CD14-positive monocyte (primary cell): ENCODE results near the gene CACNA1G. TPM values are rescaled to one million over a fixed set of nuclear protein-coding genes. Genes with fewer than 3 reads are reported as not detected.

Source experiments
- DNase-seq, 3 donors: peaks; one replicate each; pipeline ENCODE4 v3.0.0-alpha.2; 2011 to 2022
- H2AFZ ChIP-seq: 2 replicates; pipeline ENCODE4 v1.6.0; 2012; ENCODE audit warnings: mild to moderate bottlenecking, low read depth, low read length, inconsistent platforms; ENCODE audit not compliant: insufficient read depth, poor library complexity, severe bottlenecking
- H3K27ac ChIP-seq, 2 donors: 1 replicate in 1 of 2; 2 replicates in 1 of 2; pipeline ENCODE4 v1.5.1; 2012 to 2013; ENCODE audit warnings: low read length in 2 of 2, control low read depth in 1 of 2, inconsistent platforms in 1 of 2, low read depth in 1 of 2, mild to moderate bottlenecking in 1 of 2
- H3K27me3 ChIP-seq, 2 donors: one replicate each; pipeline versions ENCODE4 v1.6.0 to v1.6.1; 2011 to 2013; ENCODE audit warnings: low read length in 2 of 2; ENCODE audit not compliant: control insufficient read depth in 2 of 2, insufficient read depth in 2 of 2
- H3K36me3 ChIP-seq, 2 donors: replicated peaks in 1 of 2; 1 replicate in 1 of 2; 2 replicates in 1 of 2; pipeline versions ENCODE4 v1.5.1 to v1.6.1; 2012 to 2013; ENCODE audit warnings: low read length in 2 of 2, control low read depth in 1 of 2, inconsistent platforms in 1 of 2, mild to moderate bottlenecking in 1 of 2; ENCODE audit not compliant: insufficient read depth in 2 of 2, control insufficient read depth in 1 of 2
- H3K4me1 ChIP-seq, 2 donors: 1 replicate in 1 of 2; 2 replicates in 1 of 2; pipeline versions ENCODE4 v1.5.1 to v1.6.1; 2012 to 2013; ENCODE audit warnings: low read length in 2 of 2, control low read depth in 1 of 2, inconsistent platforms in 1 of 2, mild to moderate bottlenecking in 1 of 2, moderate library complexity in 1 of 2; ENCODE audit not compliant: insufficient read depth in 2 of 2, control insufficient read depth in 1 of 2
- H3K4me2 ChIP-seq: replicated peaks from 2 replicates; pipeline ENCODE3; 2012; ENCODE audit warnings: low read length, moderate library complexity, mild to moderate bottlenecking; ENCODE audit not compliant: poor library complexity, severe bottlenecking; ENCODE audit errors: extremely low read depth
- H3K4me3 ChIP-seq, 3 experiments: fragments of 200-600 bp in 1 of 3; sonication (generic) in 1 of 3; replicated peaks in 1 of 3; 1 replicate in 2 of 3; 2 replicates in 1 of 3; pipeline ENCODE4 v1.5.1; 2011 to 2013; ENCODE audit warnings: low read length in 3 of 3, mild to moderate bottlenecking in 3 of 3, control low read depth in 2 of 3, low read depth in 2 of 3, inconsistent platforms in 1 of 3, moderate library complexity in 1 of 3
- H3K79me2 ChIP-seq: 2 replicates; pipeline ENCODE4 v1.6.0; 2012; ENCODE audit warnings: mild to moderate bottlenecking, control low read depth, inconsistent platforms, low read length, moderate library complexity; ENCODE audit not compliant: insufficient read depth
- H3K9ac ChIP-seq: 2 replicates; pipeline ENCODE4 v1.6.0; 2017; ENCODE audit warnings: low read length, mild to moderate bottlenecking; ENCODE audit not compliant: insufficient read depth, poor library complexity, severe bottlenecking
- H3K9me3 ChIP-seq, 2 donors: replicated peaks in 1 of 2; 1 replicate in 1 of 2; 2 replicates in 1 of 2; pipeline versions ENCODE4 v1.5.1 to v1.6.1; 2012 to 2013; ENCODE audit warnings: low read length in 2 of 2, control low read depth in 1 of 2; ENCODE audit not compliant: control insufficient read depth in 1 of 2, insufficient read depth in 1 of 2
- H4K20me1 ChIP-seq: 2 replicates; pipeline ENCODE4 v1.6.0; 2012; ENCODE audit warnings: mild to moderate bottlenecking, low read length, control low read depth, moderate library complexity; ENCODE audit not compliant: insufficient read depth
- H3K27ac Mint-ChIP-seq, 7 donors: one replicate each; pipeline ENCODE4 v1.8.0; 2020; ENCODE audit warnings: mild to moderate bottlenecking in 7 of 7, mixed read lengths in 7 of 7, moderate library complexity in 6 of 7, inconsistent platforms in 2 of 7
- H3K27me3 Mint-ChIP-seq, 3 donors: one replicate each; pipeline ENCODE4 v1.8.0; 2021 to 2022; ENCODE audit warnings: low read depth in 3 of 3, mild to moderate bottlenecking in 3 of 3, mixed read lengths in 3 of 3, moderate library complexity in 3 of 3, inconsistent platforms in 1 of 3
- H3K36me3 Mint-ChIP-seq, 2 donors: one replicate each; pipeline ENCODE4 v1.8.0; 2020; ENCODE audit warnings: mixed read lengths in 2 of 2, inconsistent platforms in 1 of 2, mild to moderate bottlenecking in 1 of 2
- H3K4me1 Mint-ChIP-seq: one replicate; pipeline ENCODE4 v1.8.0; 2020; ENCODE audit warnings: mild to moderate bottlenecking, mixed read lengths
- H3K4me3 Mint-ChIP-seq, 2 donors: one replicate each; pipeline ENCODE4 v1.8.0; 2020; ENCODE audit warnings: mild to moderate bottlenecking in 2 of 2, mixed read lengths in 2 of 2, moderate library complexity in 1 of 2
- H3K9me3 Mint-ChIP-seq, 7 donors: one replicate each; pipeline ENCODE4 v1.8.0; 2020 to 2022; ENCODE audit warnings: mixed read lengths in 7 of 7, mild to moderate bottlenecking in 6 of 7, moderate library complexity in 6 of 7, inconsistent platforms in 2 of 7
- WGBS: methylation state at CpG from one replicate; pipeline ENCODE4 v1.1.5; 2013; ENCODE audit warnings: missing lambda C conversion rate; ENCODE audit not compliant: insufficient coverage; 5-methylcytosine and 5-hydroxymethylcytosine counted together
- intact Hi-C, 2 donors: fragments of 100-400 bp; cut with micrococcal nuclease; formaldehyde crosslinking; loops; one replicate each; pipeline versions ENCODE4 v1.15.0 to v1.15.1; 2023
- polyA plus RNA-seq, 3 donors: library from polyadenylated mRNA; depleted of rRNA in 1 of 3; unstranded in 2 of 3; stranded (reverse) in 1 of 3; fragments of 300-500 nt in 2 of 3; fragments of >200 nt in 1 of 3; fragmentation: Illumina TruSeq in 2 of 3; gene quantifications; 1 replicate in 2 of 3; 2 replicates in 1 of 3; pipeline ENCODE4 v1.2.3, GENCODE V29; 2012 to 2021
- TF ChIP-seq, protein P1 (sequence below): fragments of 200-600 bp; IDR thresholded peaks from one replicate; pipeline ENCODE4 v1.8.0; 2022; ENCODE audit warnings: antibody characterized with exemption, mild to moderate bottlenecking

Gene CACNA1G
- polyA plus RNA-seq, 3 donors: 0.03 TPM; not detected in 2

DNA sequence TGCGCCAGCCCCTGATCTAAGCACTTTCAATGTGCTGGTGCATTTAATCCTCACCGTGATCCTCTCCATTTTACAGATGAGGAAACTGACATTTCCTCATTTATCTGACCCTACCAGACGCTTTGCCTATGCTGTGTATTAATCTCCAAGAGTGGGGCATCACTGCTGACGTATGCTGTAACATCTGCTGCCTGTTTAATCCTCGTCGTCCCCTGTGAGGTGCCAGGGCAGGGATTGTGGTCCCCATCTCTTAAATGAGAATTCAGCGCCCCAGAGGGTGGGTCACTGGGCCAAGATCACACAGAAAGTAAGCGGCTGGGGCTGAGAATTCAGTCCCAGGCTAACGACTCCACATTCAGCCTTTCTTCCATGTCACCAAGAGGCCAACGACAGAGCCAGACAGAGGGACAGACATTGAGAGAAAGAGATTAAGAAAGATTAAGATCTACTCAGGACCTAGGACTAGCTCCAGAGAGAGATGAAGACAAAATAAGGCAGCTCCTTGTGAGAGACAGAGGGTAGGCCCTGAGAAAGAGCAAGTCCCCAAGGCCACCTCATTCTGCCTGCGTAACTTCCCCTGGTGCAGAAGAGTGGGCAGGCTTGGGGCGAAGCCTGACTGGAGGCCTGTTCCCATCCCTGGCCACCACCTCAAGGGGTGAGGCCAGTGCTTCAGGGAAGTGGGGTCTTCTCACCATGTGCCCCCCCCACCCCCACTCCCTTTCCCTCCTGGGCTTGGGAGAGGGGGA, 13.5 kb downstream of the CACNA1G start:
- intact Hi-C loops: no loop called here
- no peak for DNase-seq
- 86% methylated on average over 6 of the region's 12 CpGs for WGBS
- Mint-ChIP-seq H3K27me3 (peaks cover 6 to 18% (median 15%) of the 10 kb centered on the region in 3 donors), H3K9me3 (no peaks in the 10 kb centered on the region), H3K4me3 (no peak overlapping the region), H3K4me1 (peaks cover 2% of the 10 kb centered on the region), H3K36me3 (no peaks in the 10 kb centered on the region), H3K27ac (no peak overlapping the region)
- Histone ChIP-seq H3K27ac (no peak overlapping the region), H3K4me1 (no peaks in the 10 kb centered on the region), H3K36me3 (no peaks in the 10 kb centered on the region), H2AFZ (no peak overlapping the region), H3K9ac (no peak overlapping the region), H3K4me3 (no peak overlapping the region), H3K9me3 (no peaks in the 10 kb centered on the region), H3K4me2 (no peak overlapping the region), H3K27me3 (no peaks in the 10 kb centered on the region), H4K20me1 (no peaks in the 10 kb centered on the region), H3K79me2 (no peaks in the 10 kb centered on the region)
- TF ChIP-seq, protein P1, sequence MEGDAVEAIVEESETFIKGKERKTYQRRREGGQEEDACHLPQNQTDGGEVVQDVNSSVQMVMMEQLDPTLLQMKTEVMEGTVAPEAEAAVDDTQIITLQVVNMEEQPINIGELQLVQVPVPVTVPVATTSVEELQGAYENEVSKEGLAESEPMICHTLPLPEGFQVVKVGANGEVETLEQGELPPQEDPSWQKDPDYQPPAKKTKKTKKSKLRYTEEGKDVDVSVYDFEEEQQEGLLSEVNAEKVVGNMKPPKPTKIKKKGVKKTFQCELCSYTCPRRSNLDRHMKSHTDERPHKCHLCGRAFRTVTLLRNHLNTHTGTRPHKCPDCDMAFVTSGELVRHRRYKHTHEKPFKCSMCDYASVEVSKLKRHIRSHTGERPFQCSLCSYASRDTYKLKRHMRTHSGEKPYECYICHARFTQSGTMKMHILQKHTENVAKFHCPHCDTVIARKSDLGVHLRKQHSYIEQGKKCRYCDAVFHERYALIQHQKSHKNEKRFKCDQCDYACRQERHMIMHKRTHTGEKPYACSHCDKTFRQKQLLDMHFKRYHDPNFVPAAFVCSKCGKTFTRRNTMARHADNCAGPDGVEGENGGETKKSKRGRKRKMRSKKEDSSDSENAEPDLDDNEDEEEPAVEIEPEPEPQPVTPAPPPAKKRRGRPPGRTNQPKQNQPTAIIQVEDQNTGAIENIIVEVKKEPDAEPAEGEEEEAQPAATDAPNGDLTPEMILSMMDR: no peak

- Mint-ChIP-seq H3K9me3 (no peaks in the 10 kb centered on the region), H3K36me3 (no peaks in the 10 kb centered on the region), H3K4me1 (peaks cover 2% of the 10 kb centered on the region), H3K4me3 (no peak overlapping the region), H3K27me3 (peaks cover 8 to 14% (median 10%) of the 10 kb centered on the region in 3 donors), H3K27ac (peak overlapping the region in 1 of 7 donors; percentile 57)
- no peaks in the 10 kb centered on the region for H3K27me3 ChIP-seq
- no peaks in the 10 kb centered on the region for H4K20me1 ChIP-seq
- H3K9me3 ChIP-seq: no peaks in the 10 kb centered on the region
- no peaks in the 10 kb centered on the region for H3K4me1 ChIP-seq
- no peak overlapping the region for H3K4me3 ChIP-seq
- TF ChIP-seq, protein P1: no peak
- H3K79me2 ChIP-seq: no peaks in the 10 kb centered on the region
- WGBS: 88% methylated on average over 30 of the region's 33 CpGs
- no peak overlapping the region for H3K27ac ChIP-seq
- H3K4me2 ChIP-seq: no peak overlapping the region
- DNase-seq: no peak
- no peak overlapping the region for H3K9ac ChIP-seq
- H3K36me3 ChIP-seq: no peaks in the 10 kb centered on the region
- no peak overlapping the region for H2AFZ ChIP-seq
- intact Hi-C loops: no loop called here
Measured at GRCh38 chr17:50575581-50576210, 15.2 kb downstream of the CACNA1G start.
